Activated CD8-positive, alpha-beta T cell treated with anti-CD3 and anti-CD28 coated beads for 36 hours (primary cell): ENCODE results near the gene RRAD. TPM values are rescaled to one million over a fixed set of nuclear protein-coding genes. Genes with fewer than 3 reads are reported as not detected.

Source experiments
- ATAC-seq: fragments of 200-7000 bp; cut with Tn5 transposase; one replicate; pipeline ENCODE4 v1.10.0; 2021; ENCODE audit warnings: mild to moderate bottlenecking, moderate library complexity
- CTCF ChIA-PET: fragments of 350-600 bp; sonication (Branson Sonifier 250); formaldehyde crosslinking; loops from one replicate; lab custom pipeline; 2021; ENCODE audit warnings: antibody characterized with exemption; lab: Charles Lee
- POLR2A ChIA-PET: fragments of 350-600 bp; sonication (Branson Sonifier 250); formaldehyde crosslinking; loops from one replicate; lab custom pipeline; 2021; ENCODE audit warnings: antibody characterized with exemption; lab: Charles Lee
- DNase-seq: peaks from one replicate; pipeline ENCODE4 v3.0.0-alpha.2; 2020
- H3K27ac Mint-ChIP-seq: one replicate; pipeline ENCODE4 v1.8.0; 2021; ENCODE audit warnings: mild to moderate bottlenecking, mixed read lengths
- H3K27me3 Mint-ChIP-seq: one replicate; pipeline ENCODE4 v1.8.0; 2021; ENCODE audit warnings: mixed read lengths
- H3K36me3 Mint-ChIP-seq: one replicate; pipeline ENCODE4 v1.8.0; 2021; ENCODE audit warnings: low read depth, mixed read lengths
- H3K4me1 Mint-ChIP-seq: one replicate; pipeline ENCODE4 v1.8.0; 2021; ENCODE audit warnings: low read depth, mixed read lengths
- H3K4me3 Mint-ChIP-seq: one replicate; pipeline ENCODE4 v1.8.0; 2021; ENCODE audit warnings: mild to moderate bottlenecking, moderate library complexity, mixed read lengths
- H3K9me3 Mint-ChIP-seq: one replicate; pipeline ENCODE4 v1.8.0; 2021; ENCODE audit warnings: mixed read lengths
- CTCF ChIP-seq: fragments of 200-600 bp; IDR thresholded peaks from one replicate; pipeline ENCODE4 v1.8.0; 2022; ENCODE audit warnings: antibody characterized with exemption, mild to moderate bottlenecking
- intact Hi-C: fragments of 100-400 bp; cut with micrococcal nuclease; formaldehyde crosslinking; loops from one replicate; pipeline ENCODE4 v1.10.0; 2022
- total RNA-seq, 2 experiments: library from RNA; stranded (reverse); gene quantifications; one replicate each; pipeline ENCODE4 v1.2.3, GENCODE V29; 2021

The RRAD gene
- total RNA-seq, 2 experiments from 2014 or later: 0.61 to 1.1 TPM

- TF ChIP-seq CTCF: no peak
- H3K27me3 Mint-ChIP-seq: no peaks in the 10 kb centered on the region
- H3K36me3 Mint-ChIP-seq: peaks cover 43% of the 10 kb centered on the region
- H3K9me3 Mint-ChIP-seq: no peaks in the 10 kb centered on the region
- ChIA-PET CTCF (interaction anchor here (1.0 to 4.6 kb wide), 7 partner anchors 20 to 104 kb away, joined by 3 to 17 read pairs (median 4); partner anchors contain the start of genes CES3, NAE1 and PDP2), POLR2A (interaction anchor here (0.7 to 1.8 kb wide), 13 partner anchors 9 to 225 kb away, joined by 3 to 5 read pairs (median 3); no protein-coding TSS in a partner anchor)
- intact Hi-C loops: loop anchor here (5.0 kb wide), 1 partner anchor 57 kb away; no protein-coding TSS in a partner anchor
- peaks cover 47% of the 10 kb centered on the region for H3K4me1 Mint-ChIP-seq
- H3K27ac Mint-ChIP-seq: peak within 1 kb of the TSS; percentile 98
- ATAC-seq (peak; percentile 84), DNase-seq (peak; percentile 89)
- H3K4me3 Mint-ChIP-seq: peak within 1 kb of the TSS; percentile 99
Measured at GRCh38 chr16:66934138-66934838, 9.0 kb upstream of the RRAD start, which contains the start of gene CIAO2B. Gene CIAO2B, minus strand, starts transcription at chr16:66934402. Its CDS starts 38 bp downstream, at chr16:66934364.

GRCh38 chr16:66933776-66934137, 8.4 kb upstream of the RRAD start:
- POLR2A ChIA-PET: interaction anchor here (0.6 to 1.9 kb wide), 15 partner anchors 10 to 225 kb away, joined by 3 to 8 read pairs (median 3); partner anchors contain the start of genes NAE1 and PDP2
- peak; percentile 75 for DNase-seq
- Mint-ChIP-seq H3K4me3 (peak overlapping the region; percentile 99), H3K36me3 (peaks cover 41% of the 10 kb centered on the region), H3K27me3 (no peaks in the 10 kb centered on the region), H3K27ac (peak overlapping the region; percentile 98), H3K9me3 (no peaks in the 10 kb centered on the region), H3K4me1 (peaks cover 47% of the 10 kb centered on the region)
- TF ChIP-seq CTCF: no peak
- ATAC-seq: peak; percentile 74
- CTCF ChIA-PET: interaction anchor here (0.9 to 4.6 kb wide), 9 partner anchors 9 to 103 kb away, joined by 3 to 17 read pairs (median 4); partner anchors contain the start of genes CES3, NAE1 and PDP2
- intact Hi-C loops: loop anchor here (5.0 kb wide), 1 partner anchor 56 kb away; no protein-coding TSS in a partner anchor

GRCh38 chr16:66932076-66932475, 6.7 kb upstream of the RRAD start:
- Mint-ChIP-seq H3K27ac (peak overlapping the region; percentile 98), H3K27me3 (no peaks in the 10 kb centered on the region), H3K4me3 (peak overlapping the region; percentile 99), H3K36me3 (peaks cover 34% of the 10 kb centered on the region), H3K9me3 (no peaks in the 10 kb centered on the region), H3K4me1 (peaks cover 44% of the 10 kb centered on the region)
- POLR2A ChIA-PET: interaction anchor here (1.9 kb wide), 1 partner anchor 51 kb away, joined by 8 read pairs; the partner anchor contains the start of gene PDP2
- intact Hi-C loops: loop anchor here (5.0 kb wide), 1 partner anchor 55 kb away; no protein-coding TSS in a partner anchor
- CTCF ChIA-PET: interaction anchor here (1.5 to 4.6 kb wide), 3 partner anchors 14 to 102 kb away, joined by 4 to 17 read pairs (median 4); partner anchors contain the start of genes CDH16 and NAE1
- TF ChIP-seq CTCF: no peak
- no peak for ATAC-seq
- DNase-seq: no peak

GRCh38 chr16:66931665-66932064, 6.3 kb upstream of the RRAD start:
- ATAC-seq (no peak), DNase-seq (no peak)
- intact Hi-C loops: loop anchor here (5.0 kb wide), 1 partner anchor 54 kb away; no protein-coding TSS in a partner anchor
- H3K36me3 Mint-ChIP-seq: peaks cover 33% of the 10 kb centered on the region
- CTCF ChIA-PET: interaction anchor here (1.3 to 4.6 kb wide), 5 partner anchors 13 to 101 kb away, joined by 4 to 17 read pairs (median 4); partner anchors contain the start of genes CDH16, CES3 and NAE1
- H3K27ac Mint-ChIP-seq: peak overlapping the region; percentile 63
- POLR2A ChIA-PET: interaction anchor here (0.6 to 1.1 kb wide), 2 partner anchors 64 to 245 kb away, joined by 3 read pairs; no protein-coding TSS in a partner anchor
- H3K4me1 Mint-ChIP-seq: peaks cover 41% of the 10 kb centered on the region
- peak overlapping the region; percentile 46 for H3K4me3 Mint-ChIP-seq
- no peaks in the 10 kb centered on the region for H3K9me3 Mint-ChIP-seq
- H3K27me3 Mint-ChIP-seq: peaks cover under 1% of the 10 kb centered on the region
- TF ChIP-seq CTCF: no peak
